Measurements from ENCODE around the gene IHH. TPM values are rescaled to one million over a fixed set of nuclear protein-coding genes. Genes with fewer than 3 reads are reported as not detected.

IHH gene
- total and polyA plus RNA-seq, 2 of the 8 experiments (the other 6 are each of a cell fraction or from before 2014, with no cell fraction given), result 0.03 TPM; not detected in 1

DNA sequence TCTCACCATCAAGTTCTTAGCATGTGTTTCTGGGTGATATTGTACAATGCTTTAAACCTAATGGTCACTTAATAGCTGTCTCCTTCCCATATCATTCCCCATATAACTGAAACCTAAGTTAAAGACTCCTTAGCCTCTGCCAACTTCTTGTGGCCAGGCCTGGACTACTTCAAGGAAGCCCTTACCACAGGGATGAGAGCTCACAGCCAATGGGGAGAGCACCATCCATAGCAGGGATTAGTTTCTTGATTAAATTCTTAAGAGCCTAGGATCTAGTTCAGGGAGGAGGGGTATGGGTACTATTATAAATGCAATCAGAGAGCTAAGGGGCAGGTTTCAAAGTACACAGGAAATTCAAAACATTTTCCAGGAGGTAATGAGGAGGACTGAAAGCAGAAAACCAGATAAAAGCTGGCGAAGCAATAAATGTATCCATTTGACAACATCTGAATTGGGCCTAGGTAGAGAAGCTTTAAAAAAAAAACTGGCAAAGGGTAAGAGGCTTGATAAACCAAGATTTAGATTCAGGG lies 34.8 kb upstream of the IHH start (continued):
- TF ChIP-seq KDM5A (IDR thresholded peaks at IDR 0.05; ENCODE audit: low read length) (no peak), BACH1 (IDR thresholded peaks at IDR 0.05; ENCODE audit: low read length) (no peak), SP2 (IDR thresholded peaks at IDR 0.05; ENCODE audit: low read length) (no peak), ZNF274 (IDR thresholded peaks at IDR 0.05; ENCODE audit: borderline replicate concordance, extremely low read depth, low read length) (no peak)

Data from H1 (cell line).